IPS-NIHi7 (cell line): ENCODE data around the gene PRKCA.
A peak's percentile ranks its signal among the peaks of the same experiment; 100 is the strongest.
"Not testable (repeated sequence)": the region's sequence is repeated elsewhere in the genome, so short reads cannot be mapped to it uniquely, and the experiment has no call there.

Experiments used
- DNase-seq: peaks from one replicate; pipeline ENCODE4 v3.0.0; 2012; ENCODE audit warnings: mixed read lengths; ENCODE audit errors: extremely low spot score

The PRKCA gene

DNA sequence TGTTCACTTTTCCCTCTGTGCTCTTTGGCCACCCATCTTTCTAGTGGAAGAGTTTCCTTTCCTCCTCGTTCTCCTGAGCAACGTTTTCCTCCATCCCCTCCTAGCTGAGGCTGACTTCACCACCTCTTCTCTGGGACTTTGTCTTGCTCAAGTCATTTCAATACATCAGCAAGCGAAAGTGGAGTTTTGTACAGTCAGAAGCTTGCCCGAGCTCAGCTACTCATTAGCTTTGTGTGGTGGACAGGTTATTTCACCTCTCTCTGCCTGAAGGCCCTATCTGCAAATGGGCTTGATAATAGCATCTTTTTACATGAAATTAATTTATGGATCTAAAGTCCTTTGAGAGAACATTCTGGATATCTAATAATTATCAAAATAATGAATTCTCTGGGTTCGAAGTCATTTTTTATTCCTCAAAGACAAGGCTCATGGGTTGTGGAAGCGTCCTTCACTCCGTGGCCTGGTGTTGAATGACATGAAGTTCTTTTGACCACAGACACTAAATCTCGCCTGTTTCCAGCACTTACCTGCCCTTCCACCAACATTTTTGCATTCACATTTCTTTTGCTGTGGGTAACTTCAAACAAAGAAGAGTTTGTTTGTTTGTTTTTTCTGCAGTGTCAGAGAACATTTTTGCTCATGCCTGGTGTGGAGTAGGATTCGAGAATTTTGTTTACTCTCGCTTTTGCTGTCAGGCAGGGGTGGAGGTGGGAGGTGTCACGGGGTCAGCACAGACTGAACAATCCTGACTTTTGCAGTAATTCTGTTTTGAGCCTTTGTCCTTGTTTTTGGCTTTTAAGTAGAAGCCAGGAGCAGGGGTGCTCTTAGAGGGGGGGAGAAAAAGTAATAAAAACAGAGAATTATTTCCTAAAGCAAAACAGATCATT lies 377.5 kb downstream of the PRKCA start:
- no peak for DNase-seq

DNA sequence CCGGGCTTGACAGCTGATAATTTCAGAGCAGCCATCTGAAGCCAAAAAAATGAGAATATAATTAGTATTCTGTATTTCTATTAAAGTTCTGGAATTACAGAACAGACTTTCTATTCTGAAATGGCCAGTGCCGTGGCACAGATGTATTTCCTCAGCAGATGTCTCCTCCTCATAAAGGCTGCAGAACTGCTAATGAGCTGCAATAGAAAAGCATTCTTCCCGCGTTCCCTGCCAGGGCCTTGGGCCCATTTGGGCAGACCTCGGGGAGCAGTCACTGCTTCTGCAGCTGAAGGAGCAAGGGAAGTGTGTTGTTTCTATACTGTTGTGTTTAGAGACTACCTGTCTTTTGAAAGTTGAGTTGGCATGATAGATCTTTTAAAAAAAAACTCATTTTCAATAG lies 379.9 kb downstream of the PRKCA start:
- no peak for DNase-seq

DNA sequence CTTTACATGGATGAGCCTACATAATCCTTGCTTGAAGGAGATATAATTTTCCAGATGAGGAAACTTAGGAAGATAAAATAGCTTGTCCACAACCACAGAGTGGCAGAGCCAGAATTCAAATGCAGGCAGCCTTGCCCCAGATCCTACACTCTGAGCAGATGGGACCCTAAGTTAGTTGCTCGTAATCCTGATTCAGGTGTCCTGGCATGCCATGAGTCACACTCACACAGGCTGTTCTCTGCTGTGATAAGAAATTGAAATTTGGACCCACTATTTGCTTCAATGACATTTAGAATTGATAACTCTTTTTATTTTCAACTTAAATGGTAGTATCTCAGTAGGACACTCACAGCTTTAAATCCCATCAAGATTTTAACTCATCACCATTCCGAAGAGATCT lies 381.8 kb downstream of the PRKCA start:
- no peak for DNase-seq

DNA sequence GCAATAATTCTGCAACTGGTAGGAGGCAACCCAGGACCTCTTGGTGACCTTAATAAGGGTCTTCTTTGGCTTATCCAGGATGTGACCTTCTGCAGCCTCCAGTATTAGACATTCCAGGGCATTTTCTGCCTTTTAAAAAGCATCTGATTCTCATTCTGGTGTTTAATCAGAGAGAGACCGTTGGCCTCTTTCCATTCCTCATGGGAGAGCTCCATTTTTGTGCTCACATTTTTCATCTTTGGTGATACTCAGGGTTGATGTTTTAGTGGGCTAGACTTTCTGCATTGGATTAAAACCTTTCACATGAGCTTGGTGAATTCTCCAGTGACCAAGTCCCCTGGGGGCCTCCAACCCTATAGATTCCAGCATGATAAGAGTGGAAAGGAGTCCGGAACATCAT lies 382.3 kb downstream of the PRKCA start:
- no peak for DNase-seq

DNA sequence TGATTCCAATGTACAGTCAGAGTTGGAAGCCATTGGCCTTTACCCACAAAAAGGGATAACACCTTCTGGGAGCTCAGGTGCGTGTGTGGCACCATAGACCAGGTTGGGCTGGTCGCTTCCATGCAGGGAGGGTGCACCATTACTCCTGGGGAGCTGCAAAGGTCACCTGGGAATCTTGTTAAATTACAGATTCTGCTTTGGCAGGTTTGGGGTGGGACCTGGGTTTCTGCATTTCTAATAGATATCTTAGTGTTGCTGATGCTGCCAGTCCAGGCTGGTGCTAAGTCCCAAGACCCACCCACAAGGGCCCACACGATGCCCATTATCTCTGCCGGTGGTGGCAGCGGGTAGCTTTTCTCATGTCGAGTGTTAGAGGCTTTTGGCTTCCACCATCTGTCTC lies 384.2 kb downstream of the PRKCA start:
- no peak for DNase-seq

DNA sequence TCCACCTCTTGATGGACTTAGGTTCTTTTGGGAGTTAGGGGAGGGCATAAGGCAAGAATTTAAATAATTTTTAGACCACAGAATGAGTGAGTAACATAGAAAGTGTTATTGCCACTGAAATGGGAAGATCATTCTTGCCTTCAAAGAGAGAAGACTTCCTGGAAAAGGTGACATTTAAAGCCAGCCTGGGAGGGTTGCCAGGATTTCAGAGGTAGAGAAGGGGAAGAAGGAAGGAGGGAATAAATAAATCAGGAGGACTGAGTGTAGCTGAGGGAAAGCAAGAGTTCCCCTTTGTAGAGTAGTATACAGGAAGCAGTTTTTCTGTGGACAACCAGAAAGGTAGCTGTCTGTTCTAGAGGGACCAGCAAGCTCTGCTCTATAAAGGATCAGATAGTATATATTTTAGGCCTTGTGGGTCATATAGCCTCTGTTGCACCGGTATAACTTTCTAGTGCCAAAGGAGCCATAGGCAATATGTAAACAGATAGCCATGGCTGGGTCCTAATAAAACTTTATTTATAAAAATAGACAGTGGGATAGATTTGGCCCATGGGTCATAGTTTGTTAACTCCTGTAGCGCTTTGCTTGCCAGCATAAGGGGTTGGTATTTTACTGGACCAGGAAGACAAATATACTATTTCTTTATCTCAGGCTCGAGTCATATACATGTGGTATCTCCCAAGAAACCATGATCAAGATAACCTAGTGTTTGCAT lies 385.3 kb downstream of the PRKCA start:
- no peak for DNase-seq

DNA sequence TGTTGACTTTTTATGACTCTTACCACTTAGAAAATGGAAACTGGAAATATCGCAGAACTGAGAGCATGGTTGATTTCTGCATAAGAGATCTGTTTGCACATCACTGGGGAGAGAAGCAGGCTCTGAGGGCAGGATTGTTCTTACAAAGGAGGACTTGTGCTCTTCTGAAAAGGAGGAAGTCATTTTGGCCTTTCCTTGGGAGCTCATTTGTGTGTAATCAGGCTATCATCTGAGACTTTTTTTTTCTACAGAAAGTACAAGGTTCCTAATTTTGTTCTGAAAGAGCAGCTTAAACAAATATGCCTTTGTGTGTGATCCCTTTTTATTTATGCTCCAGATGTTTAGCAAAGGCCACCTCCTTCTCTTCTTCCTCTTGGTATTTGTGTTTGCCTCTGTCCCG lies 386.8 kb downstream of the PRKCA start:
- DNase-seq = no peak

DNA sequence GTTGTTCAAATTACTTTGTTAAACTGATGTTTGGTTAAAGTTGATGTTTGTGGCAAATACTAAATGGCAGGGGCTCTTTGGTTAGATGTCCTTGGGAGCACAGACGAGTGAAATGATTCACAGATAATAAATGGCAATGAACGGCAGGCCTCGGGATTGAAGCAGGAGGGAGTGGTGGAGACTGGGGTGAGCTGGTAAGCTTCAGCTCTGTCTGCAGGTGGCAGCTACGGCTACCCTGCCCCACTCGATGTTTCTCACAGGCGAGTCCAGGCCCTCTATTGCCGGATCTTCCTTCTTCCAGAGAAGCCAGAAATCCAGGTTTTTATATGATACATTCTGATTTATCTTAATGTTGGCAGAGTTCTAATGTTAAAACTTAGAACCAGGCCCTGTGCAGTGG lies 387.8 kb downstream of the PRKCA start:
- no peak for DNase-seq

DNA sequence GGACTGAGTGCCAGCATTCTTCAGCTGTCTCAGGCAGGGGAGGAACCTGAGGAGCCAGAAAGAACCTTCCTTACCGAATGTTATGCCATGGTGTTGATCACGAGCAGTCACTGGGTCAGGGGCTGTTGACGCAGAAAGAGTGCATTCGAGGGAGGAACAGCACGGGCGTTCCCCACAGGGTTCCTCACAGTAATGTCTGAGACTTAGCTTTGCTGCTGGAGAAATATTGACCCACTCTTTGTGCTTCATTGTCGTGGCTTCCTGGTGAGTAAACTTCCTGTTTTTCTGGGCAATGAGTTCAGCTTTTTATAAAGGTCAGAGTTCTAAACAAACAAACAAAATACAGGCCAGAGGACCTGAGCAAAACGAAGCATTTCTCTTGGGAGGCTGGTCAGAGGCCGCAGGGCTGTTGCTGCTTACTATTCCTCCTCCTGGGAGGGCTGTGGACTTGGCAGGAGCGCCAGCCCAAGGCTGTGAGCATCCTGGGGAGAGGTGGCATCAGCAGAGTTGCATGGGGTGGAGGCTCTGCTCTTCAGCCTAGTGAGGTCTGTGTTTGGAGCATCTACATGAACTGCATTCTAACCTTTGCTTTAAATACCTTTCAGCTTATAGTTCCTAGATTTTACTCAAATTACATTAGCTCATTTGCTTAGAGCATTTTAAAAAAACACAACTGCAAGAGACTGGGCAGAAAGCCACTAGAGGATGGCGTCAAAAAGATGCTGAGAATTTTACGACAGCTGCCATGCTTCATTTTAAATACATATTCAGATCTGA lies 389.4 kb downstream of the PRKCA start:
- no peak for DNase-seq

DNA sequence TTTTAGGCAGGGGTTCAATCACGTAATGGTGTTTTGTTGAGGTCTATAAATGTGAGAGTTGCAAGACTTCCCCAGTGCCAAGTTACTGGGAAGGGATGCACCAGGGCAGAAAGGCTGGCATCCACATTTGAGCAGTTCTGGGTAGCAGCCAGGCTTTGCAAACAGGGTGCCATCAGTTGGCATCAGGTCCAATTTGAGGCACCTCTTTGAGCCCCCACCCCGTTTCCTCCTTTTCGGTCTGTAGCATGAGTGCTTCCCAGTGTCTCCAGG lies 389.9 kb downstream of the PRKCA start:
- DNase-seq = no peak

DNA sequence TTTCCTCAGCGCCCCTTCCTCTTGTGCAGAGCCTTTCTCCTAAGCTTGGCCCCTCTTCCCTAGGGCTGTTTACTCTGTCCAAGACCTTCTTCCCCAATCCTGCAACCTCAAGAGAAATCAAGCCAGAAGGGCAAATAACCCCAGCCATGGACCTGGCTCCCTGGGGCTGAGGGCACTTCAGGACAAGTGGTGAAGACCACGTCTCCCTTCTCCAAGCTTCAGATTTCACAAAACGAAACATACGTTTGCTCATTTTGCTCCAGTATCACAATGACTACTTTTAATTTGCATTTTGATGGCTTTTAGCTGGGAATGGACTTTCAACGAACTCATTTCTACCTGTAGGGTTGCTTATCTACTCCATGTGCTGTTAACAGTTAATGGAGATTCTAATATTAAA lies 392.7 kb downstream of the PRKCA start:
- DNase-seq = no peak

DNA sequence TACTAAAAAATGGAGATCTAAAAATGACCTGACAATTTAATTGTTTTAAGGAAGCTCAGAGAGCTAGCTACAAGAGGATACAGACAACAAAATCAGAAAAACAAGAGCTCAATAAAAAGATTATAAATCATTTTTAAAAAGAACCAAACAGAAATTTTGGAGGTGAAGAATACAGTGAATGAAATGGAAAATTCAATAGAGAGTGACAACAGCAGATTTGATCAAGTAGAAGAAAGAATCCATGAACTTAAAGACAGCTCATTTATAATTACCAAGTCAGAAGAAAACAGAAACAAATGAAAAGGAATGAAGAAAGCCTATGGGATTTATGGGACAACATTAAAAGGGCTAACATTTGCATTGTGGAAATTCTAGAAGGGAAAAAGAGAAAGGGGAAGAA lies 395.9 kb downstream of the PRKCA start:
- DNase-seq = no peak

DNA sequence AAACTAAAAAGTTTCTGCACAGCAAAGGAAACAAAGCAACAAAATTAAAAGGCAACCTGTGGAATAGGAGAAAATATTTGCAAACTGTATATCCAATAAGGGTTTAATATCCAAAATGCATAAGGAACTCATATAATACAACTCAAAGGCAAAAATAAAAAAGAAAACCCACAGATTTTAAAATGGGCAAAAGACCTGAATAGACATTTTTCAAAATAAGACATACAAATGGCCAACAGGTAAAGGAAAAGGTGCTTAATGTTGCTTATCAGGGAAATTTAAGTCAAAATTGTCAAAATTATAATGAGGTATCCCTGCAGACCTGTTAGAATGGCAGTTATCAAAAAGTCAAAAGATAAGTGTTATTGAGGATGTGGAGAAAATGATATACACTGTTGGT lies 399.0 kb downstream of the PRKCA start:
- DNase-seq = no peak

DNA sequence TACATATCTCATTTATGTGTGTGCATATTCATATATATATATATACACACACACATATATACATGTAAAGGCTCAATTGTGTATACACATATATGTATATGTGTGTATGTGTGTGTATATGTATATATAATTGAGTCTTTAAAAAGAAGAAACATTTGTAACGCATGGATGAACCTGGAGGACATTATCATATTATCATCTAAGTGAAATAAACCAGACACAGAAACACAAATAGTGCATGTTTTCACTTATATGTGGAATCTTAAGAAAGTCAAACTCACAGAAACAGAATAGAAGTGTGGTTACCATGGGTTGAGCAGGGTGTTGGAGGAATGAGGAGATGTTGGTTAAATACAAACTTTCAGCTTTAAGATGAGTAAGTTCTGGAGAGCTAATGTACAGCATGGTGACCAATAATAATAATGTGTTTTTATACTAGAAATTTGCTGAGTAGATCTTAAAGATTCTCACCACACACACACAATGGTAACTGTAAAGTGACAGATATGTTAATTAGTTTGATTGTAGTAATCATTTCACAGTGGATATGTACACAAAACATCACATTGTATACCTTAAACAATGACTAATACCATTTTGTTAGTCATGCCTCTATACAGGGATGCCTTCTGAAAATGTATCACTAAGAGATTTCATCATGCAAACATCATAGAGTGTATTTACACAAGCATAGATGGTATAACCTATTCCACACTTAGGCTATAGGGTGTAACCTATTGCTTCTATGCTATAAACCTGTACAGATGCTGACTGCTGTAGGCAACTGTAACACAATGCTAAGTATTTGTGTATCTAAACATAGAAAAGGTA lies 399.9 kb downstream of the PRKCA start:
- DNase-seq = no peak

DNA sequence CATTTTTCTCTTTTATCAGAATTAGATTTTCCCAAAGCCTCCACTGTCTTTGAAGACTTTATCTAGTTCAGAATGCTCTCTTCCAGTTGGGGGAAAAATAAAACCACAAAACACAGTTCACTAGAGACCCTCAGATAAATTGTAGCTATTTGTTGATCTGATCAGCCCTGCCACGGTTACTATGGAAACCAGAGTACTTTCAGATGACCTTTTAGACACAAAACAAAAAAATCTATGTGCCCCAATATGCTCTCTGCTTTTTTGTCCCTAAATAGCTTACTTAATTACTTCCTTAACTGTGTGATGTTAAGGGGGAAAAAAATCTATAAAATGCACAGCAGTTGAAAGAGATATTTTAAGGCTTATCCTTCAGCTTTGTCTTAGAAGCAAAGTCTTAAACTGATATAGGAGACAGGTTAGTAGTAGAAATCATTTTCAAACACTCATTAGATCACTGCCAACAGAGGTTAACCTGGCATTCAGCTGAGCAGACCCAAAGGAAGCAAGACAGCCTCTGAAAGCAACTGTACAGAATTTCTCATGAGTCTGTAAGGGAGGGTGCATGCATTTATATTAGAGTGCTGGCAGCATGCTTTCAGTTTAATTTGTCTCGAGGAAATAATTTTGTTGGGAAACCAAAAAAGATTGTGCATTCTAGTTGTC lies 402.6 kb downstream of the PRKCA start:
- no peak for DNase-seq

DNA sequence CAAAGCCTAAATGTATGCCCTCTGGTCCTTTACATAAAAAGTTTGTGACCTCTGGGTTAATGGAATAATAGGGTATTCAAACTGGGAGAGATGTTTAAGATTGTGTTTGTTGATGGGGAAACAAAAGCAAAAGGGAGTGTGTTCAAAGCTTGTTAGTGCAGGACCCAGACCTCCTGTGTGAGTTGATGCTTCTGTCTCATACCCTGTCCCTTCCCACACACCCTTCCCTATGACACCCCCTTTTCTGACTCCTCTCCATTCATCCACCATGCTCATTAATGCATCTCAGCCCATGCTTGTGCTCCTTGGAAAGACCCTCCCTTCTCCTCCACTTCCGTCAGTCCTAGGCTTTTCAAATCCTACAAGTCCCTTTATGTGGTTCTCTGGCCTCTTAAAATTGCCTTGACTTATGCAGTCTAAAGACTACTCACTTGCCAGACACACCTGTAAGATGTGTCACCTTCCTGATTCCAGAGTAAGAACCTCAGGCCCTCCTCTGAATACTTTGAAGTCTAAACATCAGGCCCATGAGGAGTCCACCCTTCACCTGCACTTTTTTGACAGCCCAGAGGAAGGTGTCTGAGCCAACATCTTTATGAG lies 404.5 kb downstream of the PRKCA start:
- DNase-seq = no peak

DNA sequence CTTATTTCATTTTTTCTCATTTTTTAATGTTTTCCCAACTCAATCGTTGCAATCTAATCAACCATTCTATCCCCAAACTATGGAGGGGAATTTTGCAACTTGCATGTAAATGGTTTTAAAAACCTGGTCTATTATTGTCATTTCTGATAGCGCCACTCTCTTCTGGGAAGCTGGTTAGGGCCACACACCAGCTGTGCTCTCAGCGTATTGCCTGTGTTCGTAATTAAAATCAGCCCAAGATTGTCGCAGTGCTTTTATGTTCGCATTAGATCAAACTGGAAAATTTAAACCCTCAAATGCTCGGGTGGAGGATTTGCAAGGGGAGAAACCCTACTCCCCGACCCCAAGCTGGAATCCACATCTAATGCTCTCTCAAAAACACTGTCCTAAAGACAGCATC lies 409.0 kb downstream of the PRKCA start:
- no peak for DNase-seq

DNA sequence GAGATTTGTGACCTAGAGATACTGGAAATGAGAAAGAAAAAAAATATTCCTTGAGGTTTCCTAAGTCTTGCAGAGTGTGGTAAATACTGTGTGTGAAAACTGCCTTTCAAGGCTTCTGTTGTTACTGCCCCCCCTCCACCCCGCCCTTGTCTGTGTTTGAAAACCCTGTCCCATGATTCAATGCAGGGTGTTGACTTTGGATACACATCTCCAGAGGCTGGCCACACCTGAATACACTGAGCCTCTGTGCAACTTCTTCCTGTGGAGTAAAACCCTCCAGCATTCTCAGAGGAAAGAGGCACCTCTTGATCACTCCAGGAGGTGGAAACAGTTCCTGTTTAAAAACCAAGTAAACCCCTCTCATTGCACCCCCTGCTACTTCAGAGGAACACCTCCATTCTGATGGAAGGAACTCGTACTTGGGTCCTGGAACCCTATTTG lies 409.5 kb downstream of the PRKCA start:
- DNase-seq = peak; percentile 57

DNA sequence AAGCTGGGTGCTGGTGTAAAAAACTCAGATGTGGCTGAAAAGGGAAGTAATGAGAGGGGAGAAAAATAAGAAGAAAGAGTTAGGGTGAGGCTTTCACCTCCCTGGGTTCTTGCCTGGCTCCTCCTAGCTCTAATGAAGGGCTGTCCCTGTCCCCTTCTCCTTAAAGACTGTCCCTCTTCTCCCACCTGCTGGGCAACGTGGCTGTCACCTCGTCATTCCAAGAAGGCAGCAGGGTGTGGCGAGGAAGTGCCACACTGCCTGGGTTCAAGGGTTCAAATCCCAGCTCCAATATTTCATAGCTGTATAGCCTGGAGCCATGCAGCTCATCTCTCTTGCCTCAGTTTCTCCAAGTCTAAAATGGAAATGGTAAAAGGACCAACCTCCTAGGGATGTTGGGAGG lies 410.0 kb downstream of the PRKCA start:
- no peak for DNase-seq

DNA sequence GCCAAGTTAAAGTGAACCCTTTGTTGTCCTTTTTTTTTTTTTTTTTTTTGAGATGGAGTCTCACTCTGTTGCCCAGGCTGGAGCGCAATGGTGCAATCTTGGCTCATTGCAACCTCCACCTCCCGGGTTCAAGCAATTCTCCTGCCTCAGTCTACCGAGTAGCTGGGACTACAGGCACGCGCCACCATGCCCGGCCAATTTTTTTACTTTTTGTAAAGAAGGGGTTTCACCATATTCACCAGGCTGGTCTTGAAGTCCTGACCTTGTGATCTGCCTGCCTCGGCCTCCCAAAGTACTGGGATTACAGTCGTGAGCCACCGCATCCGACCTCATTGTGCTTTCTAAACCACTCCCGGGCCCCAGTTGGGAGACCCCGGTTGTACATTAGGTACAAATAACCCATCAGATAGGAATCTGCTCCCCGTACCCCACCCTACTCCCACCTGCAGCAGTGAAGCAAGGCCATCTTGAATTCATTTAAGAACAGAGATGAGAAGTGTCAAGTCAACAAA lies 410.7 kb downstream of the PRKCA start:
- not testable (repeated sequence) for DNase-seq
